Activated CD8-positive, alpha-beta memory T cell treated with anti-CD3 and anti-CD28 coated beads for 4 hours (primary cell): Measurements from ENCODE around the gene PHPT1.
A peak's percentile ranks its signal among the peaks of the same experiment; 100 is the strongest.
"Not testable (repeated sequence)": the region's sequence is repeated elsewhere in the genome, so short reads cannot be mapped to it uniquely, and the experiment has no call there.

Experiments
- DNase-seq, 2 donors: peaks; one replicate each; pipeline ENCODE4 v3.0.0-alpha.2; 2020; ENCODE audit warnings: low read depth in 2 of 2

PHPT1 gene

GRCh38 chr9:136860529-136860928 is 11.3 kb downstream of the PHPT1 start:
- DNase-seq, result no peak

GRCh38 chr9:136860933-136861873 is 12.0 kb downstream of the PHPT1 start:
- no peak for DNase-seq

GRCh38 chr9:136861874-136862457 is 12.8 kb downstream of the PHPT1 start:
- DNase-seq, result no peak

GRCh38 chr9:136862849-136863622 is 13.8 kb downstream of the PHPT1 start:
- DNase-seq, result no peak

- no peak for DNase-seq
Observed at GRCh38 chr9:136863623-136864273, 14.5 kb downstream of the PHPT1 start.

GRCh38 chr9:136865041-136865767 is 16.0 kb downstream of the PHPT1 start:
- DNase-seq, result no peak

- DNase-seq, result no peak
Observed at GRCh38 chr9:136865768-136866103, 16.5 kb downstream of the PHPT1 start.

GRCh38 chr9:136866898-136867421 is 17.8 kb downstream of the PHPT1 start:
- not testable (repeated sequence) for DNase-seq

GRCh38 chr9:136867480-136867879 is 18.3 kb downstream of the PHPT1 start:
- no peak for DNase-seq

- no peak for DNase-seq
Observed at GRCh38 chr9:136867917-136868316, 18.7 kb downstream of the PHPT1 start.

- no peak for DNase-seq
Observed at GRCh38 chr9:136868644-136869043, 19.4 kb downstream of the PHPT1 start.

- DNase-seq, result not testable (repeated sequence)
Observed at GRCh38 chr9:136869611-136870010, 20.4 kb downstream of the PHPT1 start.

- no peak for DNase-seq
Observed at GRCh38 chr9:136875155-136875554, 25.9 kb downstream of the PHPT1 start.

GRCh38 chr9:136876476-136876875 is 27.3 kb downstream of the PHPT1 start:
- DNase-seq, result no peak

GRCh38 chr9:136880651-136881050 is 31.4 kb downstream of the PHPT1 start:
- no peak for DNase-seq

- DNase-seq, result no peak
Observed at GRCh38 chr9:136881691-136882108, 32.5 kb downstream of the PHPT1 start.

GRCh38 chr9:136882109-136882946 is 33.1 kb downstream of the PHPT1 start:
- DNase-seq, result peak; percentile 87 to 92

- DNase-seq, result not testable (repeated sequence)
Observed at GRCh38 chr9:136882947-136883283, 33.7 kb downstream of the PHPT1 start.

- DNase-seq, result not testable (repeated sequence)
Observed at GRCh38 chr9:136883670-136884069, 34.5 kb downstream of the PHPT1 start.

GRCh38 chr9:136885950-136886578 is 36.9 kb downstream of the PHPT1 start, which contains the start of gene TRAF2:
Gene TRAF2, plus strand, starts transcription at chr9:136886516. Its CDS starts 12,225 bp downstream, at chr9:136898741.
- DNase-seq, result peak; percentile 90 to 95
